Stimulated activated memory B cell treated with anti-CD40 and anti-IgM and Interleukin-4, amounts not matched to agents 10 μg/mL and 1 μg/mL and 100 μg/mL, for 72 hours (primary cell): Measurements from ENCODE around the gene PTPRN2.

Experiments
- ATAC-seq: fragments of 150-1000 bp; cut with Tn5 transposase; 2 replicates; pipeline ENCODE4 v1.10.0; 2021
- H3K27ac Mint-ChIP-seq: one replicate; pipeline ENCODE4 v1.8.0; 2022; ENCODE audit warnings: mild to moderate bottlenecking, mixed read lengths
- H3K27me3 Mint-ChIP-seq: one replicate; pipeline ENCODE4 v1.8.0; 2022; ENCODE audit warnings: mixed read lengths
- H3K36me3 Mint-ChIP-seq: one replicate; pipeline ENCODE4 v1.8.0; 2022; ENCODE audit warnings: mixed read lengths
- H3K4me1 Mint-ChIP-seq: one replicate; pipeline ENCODE4 v1.8.0; 2022; ENCODE audit warnings: mixed read lengths
- H3K4me3 Mint-ChIP-seq: one replicate; pipeline ENCODE4 v1.8.0; 2022; ENCODE audit warnings: mild to moderate bottlenecking, moderate library complexity, mixed read lengths
- H3K9me3 Mint-ChIP-seq: one replicate; pipeline ENCODE4 v1.8.0; 2022; ENCODE audit warnings: mixed read lengths

PTPRN2 gene

GRCh38 chr7:158138329-158138597 lies 449.4 kb downstream of the PTPRN2 start:
- no peaks in the 10 kb centered on the region for H3K36me3 Mint-ChIP-seq
- no peak overlapping the region for H3K27ac Mint-ChIP-seq
- no peak for ATAC-seq

DNA sequence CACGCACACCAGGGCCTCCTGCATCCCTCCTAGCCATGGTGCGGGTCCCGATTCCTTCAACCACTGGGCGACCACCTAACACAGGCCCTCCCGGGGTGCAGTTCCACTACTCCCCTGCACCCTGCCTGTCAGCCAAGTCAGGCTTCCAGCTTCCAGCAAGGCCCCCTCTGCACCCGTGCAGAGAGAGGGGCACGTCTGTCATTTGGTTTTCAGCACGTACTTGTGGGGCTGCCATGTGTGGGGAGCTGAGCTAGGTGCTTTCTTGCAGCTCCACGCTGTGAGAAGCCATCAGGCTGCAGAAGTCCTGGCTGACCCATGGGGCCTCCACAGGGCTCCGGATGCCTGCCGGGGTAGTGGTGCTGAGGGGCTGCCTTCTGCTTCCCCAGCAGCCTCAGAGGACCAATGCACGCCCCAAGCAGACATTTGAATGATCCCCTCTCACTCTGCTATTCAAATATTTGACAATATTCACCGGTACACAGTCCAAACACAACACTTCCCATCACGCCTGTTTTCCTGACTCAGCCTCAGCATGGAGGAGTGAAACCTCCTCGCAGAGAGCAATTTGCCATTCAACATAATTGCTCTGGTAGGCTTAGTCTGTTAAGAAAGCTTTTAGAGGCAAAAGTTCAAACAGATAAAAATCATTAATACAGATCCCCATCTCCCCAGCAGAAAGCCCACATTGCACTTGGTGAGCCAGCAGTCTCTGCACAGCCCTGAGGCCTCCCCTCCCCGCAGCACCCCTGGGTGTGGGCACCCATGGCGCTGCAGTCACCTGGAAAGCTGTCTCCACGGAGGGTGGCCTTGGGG lies 449.9 kb downstream of the PTPRN2 start:
- H3K4me1 Mint-ChIP-seq: no peaks in the 10 kb centered on the region
- no peak overlapping the region for H3K27ac Mint-ChIP-seq
- H3K27me3 Mint-ChIP-seq: no peaks in the 10 kb centered on the region
- H3K36me3 Mint-ChIP-seq: no peaks in the 10 kb centered on the region
- ATAC-seq: no peak
- H3K4me3 Mint-ChIP-seq: no peak overlapping the region
- H3K9me3 Mint-ChIP-seq: no peaks in the 10 kb centered on the region

More at GRCh38 chr7:158138329-158138597, 449.4 kb downstream of the PTPRN2 start:
- no peak overlapping the region for H3K4me3 Mint-ChIP-seq
- no peaks in the 10 kb centered on the region for H3K27me3 Mint-ChIP-seq
- no peaks in the 10 kb centered on the region for H3K4me1 Mint-ChIP-seq
- peaks cover under 1% of the 10 kb centered on the region for H3K9me3 Mint-ChIP-seq

DNA sequence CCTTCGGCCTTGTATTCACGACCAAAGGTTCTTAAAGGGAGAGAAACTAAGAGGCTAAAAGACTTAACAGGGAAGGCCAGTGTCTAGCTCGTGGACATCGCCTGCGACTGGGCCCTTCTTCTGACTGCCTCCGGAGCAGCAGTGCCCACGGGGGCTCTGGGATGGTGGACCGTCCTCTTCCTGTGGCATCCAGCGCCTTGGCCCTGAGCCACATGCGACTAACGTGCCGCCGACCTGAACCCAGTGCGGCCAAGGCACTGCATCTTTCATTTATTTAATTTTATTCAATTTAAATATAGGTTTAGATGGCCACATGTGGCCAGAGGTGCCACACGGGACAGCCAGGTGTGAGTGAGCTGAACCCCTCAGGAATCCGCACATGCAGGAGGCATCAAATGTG lies 451.7 kb downstream of the PTPRN2 start:
- no peaks in the 10 kb centered on the region for H3K4me1 Mint-ChIP-seq
- no peak for ATAC-seq
- no peaks in the 10 kb centered on the region for H3K27me3 Mint-ChIP-seq
- no peak overlapping the region for H3K4me3 Mint-ChIP-seq
- H3K9me3 Mint-ChIP-seq: no peaks in the 10 kb centered on the region
- H3K36me3 Mint-ChIP-seq: no peaks in the 10 kb centered on the region
- no peak overlapping the region for H3K27ac Mint-ChIP-seq

GRCh38 chr7:158134824-158135223 lies 452.8 kb downstream of the PTPRN2 start:
- Mint-ChIP-seq H3K36me3 (no peaks in the 10 kb centered on the region), H3K4me1 (no peaks in the 10 kb centered on the region), H3K27ac (no peak overlapping the region), H3K4me3 (no peak overlapping the region), H3K27me3 (no peaks in the 10 kb centered on the region), H3K9me3 (no peaks in the 10 kb centered on the region)
- no peak for ATAC-seq

- ATAC-seq: no peak
- Mint-ChIP-seq H3K4me1 (no peaks in the 10 kb centered on the region), H3K27me3 (no peaks in the 10 kb centered on the region), H3K4me3 (no peak overlapping the region), H3K27ac (no peak overlapping the region), H3K36me3 (no peaks in the 10 kb centered on the region), H3K9me3 (no peaks in the 10 kb centered on the region)
Measured at GRCh38 chr7:158133515-158134271, 453.9 kb downstream of the PTPRN2 start.

- Mint-ChIP-seq H3K27ac (no peak overlapping the region), H3K9me3 (no peaks in the 10 kb centered on the region), H3K36me3 (no peaks in the 10 kb centered on the region), H3K4me3 (no peak overlapping the region), H3K4me1 (no peaks in the 10 kb centered on the region), H3K27me3 (no peaks in the 10 kb centered on the region)
- ATAC-seq: no peak
Measured at GRCh38 chr7:158133057-158133456, 454.6 kb downstream of the PTPRN2 start.

DNA sequence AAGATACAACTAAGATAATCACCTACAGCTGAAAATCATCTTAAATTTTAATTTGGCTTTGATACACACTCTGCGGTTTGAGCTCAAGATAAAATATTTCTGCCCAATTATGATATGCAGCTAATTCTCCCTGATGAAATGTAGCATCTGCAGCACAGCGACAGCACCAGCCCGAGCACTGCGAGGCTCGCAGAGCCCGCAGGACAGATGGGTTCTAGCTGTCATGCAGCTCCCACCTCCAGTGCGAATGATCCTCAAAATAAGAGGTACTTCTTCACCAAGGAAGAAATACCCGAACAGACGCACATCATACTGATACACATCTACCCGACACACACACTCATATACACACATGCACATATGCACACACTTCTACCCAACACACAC lies 457.6 kb downstream of the PTPRN2 start:
- Mint-ChIP-seq H3K27ac (no peak overlapping the region), H3K4me3 (no peak overlapping the region), H3K27me3 (no peaks in the 10 kb centered on the region), H3K36me3 (no peaks in the 10 kb centered on the region), H3K4me1 (no peaks in the 10 kb centered on the region), H3K9me3 (no peaks in the 10 kb centered on the region)
- ATAC-seq: no peak

GRCh38 chr7:158129037-158130022 lies 458.3 kb downstream of the PTPRN2 start:
- Mint-ChIP-seq H3K9me3 (no peaks in the 10 kb centered on the region), H3K27me3 (no peaks in the 10 kb centered on the region), H3K36me3 (no peaks in the 10 kb centered on the region), H3K27ac (no peak overlapping the region), H3K4me1 (no peaks in the 10 kb centered on the region), H3K4me3 (no peak overlapping the region)
- ATAC-seq: no peak

GRCh38 chr7:158128572-158128971 lies 459.1 kb downstream of the PTPRN2 start:
- Mint-ChIP-seq H3K36me3 (no peaks in the 10 kb centered on the region), H3K4me3 (no peak overlapping the region), H3K4me1 (no peaks in the 10 kb centered on the region), H3K27ac (no peak overlapping the region), H3K27me3 (no peaks in the 10 kb centered on the region), H3K9me3 (no peaks in the 10 kb centered on the region)
- no peak for ATAC-seq

DNA sequence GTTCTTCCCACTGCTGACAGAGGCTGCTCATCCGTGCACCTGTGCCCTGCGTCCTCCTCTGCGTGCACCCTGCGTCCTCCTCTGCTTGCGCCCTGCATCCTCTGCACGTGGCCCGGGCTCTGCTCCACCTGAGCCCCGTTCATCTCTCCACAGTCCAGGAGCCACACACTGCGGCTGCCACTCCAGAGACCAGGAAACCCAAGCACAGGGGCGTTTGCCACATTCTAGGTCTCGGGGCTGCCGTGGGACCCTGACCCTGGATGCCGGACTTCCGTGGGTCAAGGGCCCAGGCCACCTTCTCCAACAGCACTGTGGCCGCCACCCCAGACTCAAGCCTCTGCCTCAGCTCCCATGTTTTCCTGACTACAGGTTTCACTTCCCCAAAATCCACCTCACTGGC lies 460.4 kb downstream of the PTPRN2 start:
- Mint-ChIP-seq H3K27me3 (no peaks in the 10 kb centered on the region), H3K4me3 (no peak overlapping the region), H3K36me3 (no peaks in the 10 kb centered on the region), H3K27ac (no peak overlapping the region), H3K4me1 (no peaks in the 10 kb centered on the region), H3K9me3 (no peaks in the 10 kb centered on the region)
- no peak for ATAC-seq

DNA sequence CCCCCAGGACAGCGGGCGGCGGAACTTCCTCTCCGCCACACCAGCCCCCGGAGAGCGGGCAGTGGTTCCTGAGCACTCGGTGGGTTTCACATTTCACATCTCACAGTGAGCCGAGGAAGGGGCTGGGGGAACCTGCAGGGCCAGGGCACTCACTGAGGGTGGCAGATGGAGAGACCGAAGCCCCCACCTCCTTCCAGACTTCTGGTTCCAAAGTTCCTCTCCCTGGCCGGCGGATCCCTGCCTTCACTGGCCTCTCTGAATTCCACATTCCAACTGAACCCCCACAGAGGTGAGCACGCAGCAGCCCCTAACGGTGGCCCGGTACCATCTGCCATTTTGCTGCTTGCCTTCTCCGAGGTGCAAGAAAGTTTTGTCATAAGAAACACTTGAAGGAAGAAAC lies 461.0 kb downstream of the PTPRN2 start:
- H3K4me3 Mint-ChIP-seq: no peak overlapping the region
- no peak overlapping the region for H3K27ac Mint-ChIP-seq
- no peaks in the 10 kb centered on the region for H3K36me3 Mint-ChIP-seq
- no peaks in the 10 kb centered on the region for H3K4me1 Mint-ChIP-seq
- H3K9me3 Mint-ChIP-seq: no peaks in the 10 kb centered on the region
- ATAC-seq: no peak
- no peaks in the 10 kb centered on the region for H3K27me3 Mint-ChIP-seq

DNA sequence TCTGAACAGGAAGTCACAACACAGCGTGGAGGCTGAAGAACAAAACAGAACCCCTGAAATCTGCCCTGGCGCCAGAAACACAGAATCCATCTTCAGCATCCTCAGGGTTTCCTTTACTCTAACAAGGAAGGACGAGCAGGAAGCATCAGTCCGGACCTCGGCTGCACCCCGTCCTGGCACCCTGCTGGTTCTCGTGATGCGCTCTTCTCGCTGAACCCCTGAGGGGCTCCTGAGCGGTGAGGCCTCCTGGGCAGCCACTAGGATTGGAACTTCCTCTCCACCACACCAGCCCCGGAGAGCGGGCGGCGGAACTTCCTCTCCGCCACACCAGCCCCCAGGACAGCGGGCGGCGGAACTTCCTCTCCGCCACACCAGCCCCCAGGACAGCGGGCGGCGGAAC lies 461.9 kb downstream of the PTPRN2 start:
- H3K36me3 Mint-ChIP-seq: no peaks in the 10 kb centered on the region
- H3K9me3 Mint-ChIP-seq: no peaks in the 10 kb centered on the region
- H3K27me3 Mint-ChIP-seq: no peaks in the 10 kb centered on the region
- H3K27ac Mint-ChIP-seq: no peak overlapping the region
- no peak overlapping the region for H3K4me3 Mint-ChIP-seq
- no peaks in the 10 kb centered on the region for H3K4me1 Mint-ChIP-seq
- ATAC-seq: no peak

GRCh38 chr7:158125091-158125490 lies 462.5 kb downstream of the PTPRN2 start:
- H3K27ac Mint-ChIP-seq: no peak overlapping the region
- no peaks in the 10 kb centered on the region for H3K27me3 Mint-ChIP-seq
- H3K36me3 Mint-ChIP-seq: no peaks in the 10 kb centered on the region
- peaks cover under 1% of the 10 kb centered on the region for H3K9me3 Mint-ChIP-seq
- H3K4me3 Mint-ChIP-seq: no peak overlapping the region
- H3K4me1 Mint-ChIP-seq: no peaks in the 10 kb centered on the region
- no peak for ATAC-seq

- H3K9me3 Mint-ChIP-seq: peaks cover 3% of the 10 kb centered on the region
- H3K4me1 Mint-ChIP-seq: no peaks in the 10 kb centered on the region
- H3K27me3 Mint-ChIP-seq: no peaks in the 10 kb centered on the region
- no peak overlapping the region for H3K27ac Mint-ChIP-seq
- H3K4me3 Mint-ChIP-seq: no peak overlapping the region
- H3K36me3 Mint-ChIP-seq: no peaks in the 10 kb centered on the region
- ATAC-seq: no peak
Measured at GRCh38 chr7:158124671-158125079, 462.9 kb downstream of the PTPRN2 start.

- peaks cover 3% of the 10 kb centered on the region for H3K9me3 Mint-ChIP-seq
Measured at GRCh38 chr7:158123753-158124152, 463.9 kb downstream of the PTPRN2 start.

More at GRCh38 chr7:158123753-158124152, 463.9 kb downstream of the PTPRN2 start:
- Mint-ChIP-seq H3K4me3 (no peak overlapping the region), H3K4me1 (no peaks in the 10 kb centered on the region), H3K27me3 (no peaks in the 10 kb centered on the region), H3K36me3 (no peaks in the 10 kb centered on the region), H3K27ac (no peak overlapping the region)
- ATAC-seq: no peak
